ENCODE results near the gene BRICD5.

The BRICD5 gene

GRCh38 chr16:2184346-2184745 lies 26.3 kb downstream of the BRICD5 start:
- H3K4me3 ChIP-seq (ENCODE audit: low read depth, low read length) = no peak overlapping the region
- H3K9me3 ChIP-seq (ENCODE audit: control insufficient read depth, insufficient read depth, low read depth, low read length) = no peaks in the 10 kb centered on the region
- no peaks in the 10 kb centered on the region for H3K4me1 ChIP-seq (ENCODE audit: control insufficient read depth, insufficient read depth, low read length)
- H3K36me3 ChIP-seq (ENCODE audit: control insufficient read depth in 2 of 2, insufficient read depth in 1 of 2, low read length in 2 of 2) = peaks cover 0 to 16% of the 10 kb centered on the region in 2 experiments; a peak in 1 of 3 replicates
- ChIA-PET CTCF (no interaction called here), POLR2A (no interaction called here)
- TF ChIP-seq HIC1 (tag by site-specific recombination; IDR thresholded peaks at IDR 0.05) = peak; percentile 68; the same call in 1 of the 2 replicates
- TF ChIP-seq ZNF600 (tag by site-specific recombination; IDR thresholded peaks at IDR 0.05) = peak; percentile 61
- TF ChIP-seq ZNF521 (tag by site-specific recombination; IDR thresholded peaks at IDR 0.05) = no peak
- no peak overlapping the region for H3K27ac ChIP-seq (ENCODE audit: extremely low read depth, low read depth, low read length)

- H3K9me3 ChIP-seq (ENCODE audit: control insufficient read depth, insufficient read depth, low read depth, low read length) = no peaks in the 10 kb centered on the region
- H3K36me3 ChIP-seq (ENCODE audit: control insufficient read depth in 2 of 2, insufficient read depth in 1 of 2, low read length in 2 of 2) = peaks cover 0 to 15% of the 10 kb centered on the region in 2 experiments; a peak in 1 of 3 replicates
- no peak overlapping the region for H3K4me3 ChIP-seq (ENCODE audit: low read depth, low read length)
- no peak for TF ChIP-seq ZNF473 (tag by site-specific recombination; IDR thresholded peaks at IDR 0.05)
- CTCF ChIA-PET = interaction anchor here (0.7 kb wide), 1 partner anchor 68 kb away, joined by 5 read pairs; the partner anchor contains the start of gene ECI1
- H3K4me1 ChIP-seq (ENCODE audit: control insufficient read depth, insufficient read depth, low read length) = no peaks in the 10 kb centered on the region
- POLR2A ChIA-PET = no interaction called here
- no peak overlapping the region for H3K27ac ChIP-seq (ENCODE audit: extremely low read depth, low read depth, low read length)
Observed at GRCh38 chr16:2183671-2184070, 27.0 kb downstream of the BRICD5 start.

GRCh38 chr16:2181952-2182351 lies 28.7 kb downstream of the BRICD5 start:
- Histone ChIP-seq H3K36me3 (ENCODE audit: control insufficient read depth in 2 of 2, insufficient read depth in 1 of 2, low read length in 2 of 2) (peaks cover 0 to 24% of the 10 kb centered on the region in 2 experiments; a peak in 1 of 3 replicates), H3K4me3 (ENCODE audit: low read depth, low read length) (no peak overlapping the region), H3K4me1 (ENCODE audit: control insufficient read depth, insufficient read depth, low read length) (no peaks in the 10 kb centered on the region), H3K27ac (ENCODE audit: extremely low read depth, low read depth, low read length) (no peak overlapping the region), H3K9me3 (ENCODE audit: control insufficient read depth, insufficient read depth, low read depth, low read length) (no peaks in the 10 kb centered on the region)
- ChIA-PET POLR2A (interaction anchor here (1.1 to 1.2 kb wide), 2 partner anchors 27 to 31 kb away, joined by 7 read pairs; partner anchors contain the start of gene TRAF7), CTCF (no interaction called here)
- TF ChIP-seq ZNF645 (tag by site-specific recombination; IDR thresholded peaks at IDR 0.05) = no peak
- no peak for TF ChIP-seq YY1 (tag by site-specific recombination; IDR thresholded peaks at IDR 0.05)
- TF ChIP-seq HIC1 (tag by site-specific recombination; IDR thresholded peaks at IDR 0.05) = 0 out of 2 replicates have a peak, but pooled peaks have one; percentile 14
- no peak for TF ChIP-seq ZNF112 (tag by site-specific recombination; IDR thresholded peaks at IDR 0.05)
- TF ChIP-seq INSM2 (tag by site-specific recombination; IDR thresholded peaks at IDR 0.05) = no peak
- no peak for TF ChIP-seq ZNF548 (tag by site-specific recombination; IDR thresholded peaks at IDR 0.05)
- no peak for TF ChIP-seq ZNF623 (tag by site-specific recombination; IDR thresholded peaks at IDR 0.05)
